MM.1S (cell line): ENCODE data around the gene GLB1L2.

ENCODE experiments used
- DNase-seq: peaks from one replicate; pipeline ENCODE4 v3.0.0-alpha.2; 2015
- H2AFZ ChIP-seq: fragments of 300-600 bp; sonication (generic); 2 replicates; pipeline ENCODE4 v1.6.0; 2016; ENCODE audit warnings: antibody characterized with exemption, low read length
- H3F3A ChIP-seq: fragments of 300-600 bp; sonication (generic); 2 replicates; pipeline ENCODE4 v1.6.1; 2016; ENCODE audit warnings: mild to moderate bottlenecking, antibody characterized with exemption, low read length, moderate library complexity, mixed read lengths; ENCODE audit not compliant: insufficient read depth
- H3K27ac ChIP-seq: fragments of 300-600 bp; sonication (generic); 2 replicates; pipeline ENCODE4 v1.5.1; 2016; ENCODE audit warnings: mild to moderate bottlenecking, low read length
- H3K27me3 ChIP-seq: fragments of 300-600 bp; sonication (generic); replicated peaks from 2 replicates; pipeline ENCODE4 v1.6.0; 2016; ENCODE audit warnings: low read length; ENCODE audit not compliant: insufficient read depth
- H3K36me3 ChIP-seq: fragments of 300-600 bp; sonication (generic); replicated peaks from 2 replicates; pipeline ENCODE4 v1.6.1; 2016; ENCODE audit warnings: mild to moderate bottlenecking, low read length, mixed read lengths; ENCODE audit not compliant: insufficient read depth
- H3K4me1 ChIP-seq: fragments of 300-600 bp; sonication (generic); 2 replicates; pipeline ENCODE4 v1.6.1; 2016; ENCODE audit warnings: low read length, mixed read lengths
- H3K4me2 ChIP-seq: fragments of 300-600 bp; sonication (generic); 2 replicates; pipeline ENCODE4 v1.6.0; 2016; ENCODE audit warnings: low read depth, low read length
- H3K4me3 ChIP-seq: fragments of 300-600 bp; sonication (generic); 2 replicates; pipeline ENCODE4 v1.5.1; 2016; ENCODE audit warnings: low read length, mixed read lengths
- H3K79me2 ChIP-seq: fragments of 300-600 bp; sonication (generic); 2 replicates; pipeline ENCODE4 v1.6.1; 2016; ENCODE audit warnings: mixed run types, low read length, mixed read lengths
- H3K9ac ChIP-seq: fragments of 300-600 bp; sonication (generic); 2 replicates; pipeline ENCODE4 v1.6.1; 2016; ENCODE audit warnings: low read length, mixed read lengths
- H3K9me2 ChIP-seq: fragments of 300-600 bp; sonication (generic); replicated peaks from 2 replicates; pipeline ENCODE4 v1.6.1; 2016; ENCODE audit warnings: mild to moderate bottlenecking, low read length, mixed read lengths; ENCODE audit not compliant: insufficient read depth
- H3K9me3 ChIP-seq: fragments of 300-600 bp; sonication (generic); replicated peaks from 2 replicates; pipeline ENCODE4 v1.6.1; 2016; ENCODE audit warnings: mild to moderate bottlenecking, low read length, mixed read lengths; ENCODE audit not compliant: insufficient read depth
- H4K20me1 ChIP-seq: fragments of 300-600 bp; sonication (generic); 2 replicates; pipeline ENCODE4 v1.6.1; 2016; ENCODE audit warnings: mild to moderate bottlenecking, low read length, moderate library complexity, mixed read lengths; ENCODE audit not compliant: insufficient read depth
- EZH2 ChIP-seq: fragments of 300-600 bp; sonication (generic); optimal IDR thresholded peaks from 2 replicates; pipeline ENCODE3; 2017; ENCODE audit warnings: low read depth, mild to moderate bottlenecking, antibody characterized with exemption, low read length, mixed read lengths
- EZH2phosphoT487 ChIP-seq: fragments of 300-600 bp; sonication (generic); IDR thresholded peaks from 2 replicates; pipeline ENCODE4 v1.6.1; 2018; ENCODE audit warnings: antibody characterized with exemption, low read length
- TF ChIP-seq, protein P1 (sequence below): fragments of 300-600 bp; sonication (generic); IDR thresholded peaks from 2 replicates; pipeline ENCODE4 v1.5.1; 2016; ENCODE audit warnings: antibody characterized with exemption, low read length, mixed read lengths

Gene GLB1L2

GRCh38 chr11:134386945-134387344 lies 55.2 kb downstream of the GLB1L2 start:
- TF ChIP-seq EZH2phosphoT487: no peak
- no peak for TF ChIP-seq EZH2
- TF ChIP-seq, protein P1, sequence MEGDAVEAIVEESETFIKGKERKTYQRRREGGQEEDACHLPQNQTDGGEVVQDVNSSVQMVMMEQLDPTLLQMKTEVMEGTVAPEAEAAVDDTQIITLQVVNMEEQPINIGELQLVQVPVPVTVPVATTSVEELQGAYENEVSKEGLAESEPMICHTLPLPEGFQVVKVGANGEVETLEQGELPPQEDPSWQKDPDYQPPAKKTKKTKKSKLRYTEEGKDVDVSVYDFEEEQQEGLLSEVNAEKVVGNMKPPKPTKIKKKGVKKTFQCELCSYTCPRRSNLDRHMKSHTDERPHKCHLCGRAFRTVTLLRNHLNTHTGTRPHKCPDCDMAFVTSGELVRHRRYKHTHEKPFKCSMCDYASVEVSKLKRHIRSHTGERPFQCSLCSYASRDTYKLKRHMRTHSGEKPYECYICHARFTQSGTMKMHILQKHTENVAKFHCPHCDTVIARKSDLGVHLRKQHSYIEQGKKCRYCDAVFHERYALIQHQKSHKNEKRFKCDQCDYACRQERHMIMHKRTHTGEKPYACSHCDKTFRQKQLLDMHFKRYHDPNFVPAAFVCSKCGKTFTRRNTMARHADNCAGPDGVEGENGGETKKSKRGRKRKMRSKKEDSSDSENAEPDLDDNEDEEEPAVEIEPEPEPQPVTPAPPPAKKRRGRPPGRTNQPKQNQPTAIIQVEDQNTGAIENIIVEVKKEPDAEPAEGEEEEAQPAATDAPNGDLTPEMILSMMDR: no peak
- H3K4me1 ChIP-seq: no peaks in the 10 kb centered on the region
- no peak overlapping the region for H3K9ac ChIP-seq
- no peak overlapping the region for H2AFZ ChIP-seq
- no peaks in the 10 kb centered on the region for H3K36me3 ChIP-seq
- no peaks in the 10 kb centered on the region for H3K27me3 ChIP-seq
- H3K4me3 ChIP-seq: no peak overlapping the region
- no peak overlapping the region for H3K4me2 ChIP-seq
- no peaks in the 10 kb centered on the region for H3F3A ChIP-seq
- no peaks in the 10 kb centered on the region for H4K20me1 ChIP-seq
- no peak for DNase-seq
- no peaks in the 10 kb centered on the region for H3K9me3 ChIP-seq
- H3K79me2 ChIP-seq: no peaks in the 10 kb centered on the region
- no peak overlapping the region for H3K27ac ChIP-seq
- no peaks in the 10 kb centered on the region for H3K9me2 ChIP-seq

- no peak overlapping the region for H3K27ac ChIP-seq
- no peaks in the 10 kb centered on the region for H3K36me3 ChIP-seq
- no peak for DNase-seq
- H3K9ac ChIP-seq: no peak overlapping the region
- no peaks in the 10 kb centered on the region for H3F3A ChIP-seq
- H3K4me3 ChIP-seq: no peak overlapping the region
- H3K9me3 ChIP-seq: no peaks in the 10 kb centered on the region
- TF ChIP-seq, protein P1: no peak
- TF ChIP-seq EZH2phosphoT487: no peak
- no peak for TF ChIP-seq EZH2
- H3K4me2 ChIP-seq: no peak overlapping the region
- H3K4me1 ChIP-seq: no peaks in the 10 kb centered on the region
- no peaks in the 10 kb centered on the region for H3K79me2 ChIP-seq
- no peaks in the 10 kb centered on the region for H3K27me3 ChIP-seq
- no peaks in the 10 kb centered on the region for H3K9me2 ChIP-seq
- H2AFZ ChIP-seq: no peak overlapping the region
- H4K20me1 ChIP-seq: no peaks in the 10 kb centered on the region
Observed at GRCh38 chr11:134387501-134387900, 55.7 kb downstream of the GLB1L2 start.

GRCh38 chr11:134388590-134388989 lies 56.8 kb downstream of the GLB1L2 start:
- no peaks in the 10 kb centered on the region for H3K36me3 ChIP-seq
- no peaks in the 10 kb centered on the region for H3F3A ChIP-seq
- no peak overlapping the region for H3K9ac ChIP-seq
- no peak for TF ChIP-seq EZH2
- no peak for TF ChIP-seq EZH2phosphoT487
- TF ChIP-seq, protein P1: no peak
- no peaks in the 10 kb centered on the region for H4K20me1 ChIP-seq
- no peaks in the 10 kb centered on the region for H3K4me1 ChIP-seq
- H2AFZ ChIP-seq: no peak overlapping the region
- H3K4me3 ChIP-seq: no peak overlapping the region
- no peak for DNase-seq
- no peak overlapping the region for H3K4me2 ChIP-seq
- H3K79me2 ChIP-seq: no peaks in the 10 kb centered on the region
- no peaks in the 10 kb centered on the region for H3K9me2 ChIP-seq
- no peaks in the 10 kb centered on the region for H3K27me3 ChIP-seq
- no peak overlapping the region for H3K27ac ChIP-seq
- no peaks in the 10 kb centered on the region for H3K9me3 ChIP-seq
